ENCODE results near the gene MTHFS. TPM values are rescaled to one million over a fixed set of nuclear protein-coding genes. Genes with fewer than 3 reads are reported as not detected.

The MTHFS gene
- total and polyA plus RNA-seq, 2 donors (not counting 1 experiment from before 2014, with no cell fraction given), result 9.5 to 21.6 TPM

DNA sequence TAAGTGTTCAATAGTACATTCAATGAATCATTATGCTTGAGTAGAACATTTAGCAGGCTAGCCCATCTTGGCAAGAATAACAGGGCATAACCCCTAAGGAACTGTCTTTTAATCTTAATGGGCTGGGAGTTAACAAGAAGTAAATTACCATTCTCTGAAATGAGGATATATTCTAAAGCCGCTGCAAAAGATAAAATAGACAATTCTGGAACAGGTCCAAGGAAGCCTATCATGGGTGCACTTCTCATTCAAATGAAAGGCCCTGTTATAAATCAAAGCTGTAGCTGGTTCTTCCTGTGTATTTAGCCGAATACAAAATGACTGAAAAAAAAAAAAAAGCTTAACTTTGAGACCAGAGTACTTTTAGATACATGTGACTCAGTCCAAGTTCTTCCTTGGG lies 15.6 kb downstream of the MTHFS start:
- no peak overlapping the region for H3K27ac ChIP-seq (ENCODE audit: insufficient read depth, low read length)
- DNase-seq (ENCODE audit: low read depth in 2 of 2), result no peak
- H3K4me2 ChIP-seq (ENCODE audit: extremely low read depth, insufficient read depth, low read length), result no peak overlapping the region
- H3K79me2 ChIP-seq (ENCODE audit: control insufficient read depth, insufficient read depth, low read length), result no peaks in the 10 kb centered on the region
- no peak overlapping the region for H3K4me3 ChIP-seq (replicated peaks in 1 of 4; ENCODE audit: control extremely low read depth in 1 of 4, insufficient read depth in 1 of 4, low read depth in 3 of 4, low read length in 4 of 4)
- no peaks in the 10 kb centered on the region for H3K4me1 ChIP-seq (ENCODE audit: control insufficient read depth, extremely low read depth, insufficient read depth, low read length)
- H4K20me1 ChIP-seq (ENCODE audit: control insufficient read depth, extremely low read depth, insufficient read depth, low read length), result no peaks in the 10 kb centered on the region
- H3K9me3 ChIP-seq (ENCODE audit: control insufficient read depth, insufficient read depth, low read depth, low read length), result no peaks in the 10 kb centered on the region
- TF ChIP-seq, protein P1, sequence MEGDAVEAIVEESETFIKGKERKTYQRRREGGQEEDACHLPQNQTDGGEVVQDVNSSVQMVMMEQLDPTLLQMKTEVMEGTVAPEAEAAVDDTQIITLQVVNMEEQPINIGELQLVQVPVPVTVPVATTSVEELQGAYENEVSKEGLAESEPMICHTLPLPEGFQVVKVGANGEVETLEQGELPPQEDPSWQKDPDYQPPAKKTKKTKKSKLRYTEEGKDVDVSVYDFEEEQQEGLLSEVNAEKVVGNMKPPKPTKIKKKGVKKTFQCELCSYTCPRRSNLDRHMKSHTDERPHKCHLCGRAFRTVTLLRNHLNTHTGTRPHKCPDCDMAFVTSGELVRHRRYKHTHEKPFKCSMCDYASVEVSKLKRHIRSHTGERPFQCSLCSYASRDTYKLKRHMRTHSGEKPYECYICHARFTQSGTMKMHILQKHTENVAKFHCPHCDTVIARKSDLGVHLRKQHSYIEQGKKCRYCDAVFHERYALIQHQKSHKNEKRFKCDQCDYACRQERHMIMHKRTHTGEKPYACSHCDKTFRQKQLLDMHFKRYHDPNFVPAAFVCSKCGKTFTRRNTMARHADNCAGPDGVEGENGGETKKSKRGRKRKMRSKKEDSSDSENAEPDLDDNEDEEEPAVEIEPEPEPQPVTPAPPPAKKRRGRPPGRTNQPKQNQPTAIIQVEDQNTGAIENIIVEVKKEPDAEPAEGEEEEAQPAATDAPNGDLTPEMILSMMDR (conservative IDR thresholded peaks at IDR 0.05 in 1 of 2, IDR thresholded peaks at IDR 0.05 in 1 of 2; ENCODE audit: low read depth in 1 of 2, low read length in 2 of 2), result no peak
- TF ChIP-seq EZH2 (IDR thresholded peaks at IDR 0.05; ENCODE audit: low read length, missing control alignments), result no peak
- no peak overlapping the region for H2AFZ ChIP-seq (ENCODE audit: low read length)
- H3K36me3 ChIP-seq (ENCODE audit: control insufficient read depth, insufficient read depth, low read length), result no peaks in the 10 kb centered on the region
- H3K9ac ChIP-seq (ENCODE audit: insufficient read depth, low read length), result no peak overlapping the region
- H3K27me3 ChIP-seq (ENCODE audit: control insufficient read depth, insufficient read depth, low read length), result no peaks in the 10 kb centered on the region

DNA sequence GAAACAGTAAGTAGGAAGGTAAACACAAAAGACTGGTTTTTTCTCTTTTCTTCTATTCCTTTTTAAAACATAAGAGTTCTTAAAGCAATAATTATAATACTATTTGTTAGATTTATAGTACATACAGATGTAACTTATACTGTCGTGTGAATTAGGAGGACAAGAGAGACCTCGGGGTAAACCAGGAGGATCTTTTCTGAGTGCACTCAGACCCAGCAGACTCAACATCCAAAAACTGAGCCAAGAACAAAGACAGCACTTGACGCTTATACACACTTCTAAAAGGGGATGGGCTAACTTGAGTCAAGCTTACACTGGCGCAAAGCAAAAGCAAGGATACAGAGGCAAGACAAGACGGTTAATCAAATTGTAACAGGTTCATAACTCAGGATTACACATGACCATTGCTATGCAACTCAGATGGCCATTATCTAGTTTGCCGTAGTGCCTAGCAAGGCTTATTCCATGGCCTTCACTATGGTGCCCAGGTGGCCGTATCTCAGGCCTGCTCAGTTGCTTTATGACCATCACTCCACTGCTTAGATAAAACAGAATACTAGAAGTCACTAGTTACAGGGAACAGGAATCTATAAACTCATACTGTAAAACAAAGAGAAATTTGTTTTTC lies 18.6 kb downstream of the MTHFS start:
- Histone ChIP-seq H2AFZ (ENCODE audit: low read length) (no peak overlapping the region), H3K9ac (ENCODE audit: insufficient read depth, low read length) (no peak overlapping the region), H3K27ac (ENCODE audit: insufficient read depth, low read length) (no peak overlapping the region), H3K4me1 (ENCODE audit: control insufficient read depth, extremely low read depth, insufficient read depth, low read length) (no peaks in the 10 kb centered on the region), H3K4me3 (replicated peaks in 1 of 4; ENCODE audit: control extremely low read depth in 1 of 4, insufficient read depth in 1 of 4, low read depth in 3 of 4, low read length in 4 of 4) (no peak overlapping the region), H3K36me3 (ENCODE audit: control insufficient read depth, insufficient read depth, low read length) (no peaks in the 10 kb centered on the region), H3K4me2 (ENCODE audit: extremely low read depth, insufficient read depth, low read length) (no peak overlapping the region), H3K9me3 (ENCODE audit: control insufficient read depth, insufficient read depth, low read depth, low read length) (no peaks in the 10 kb centered on the region), H4K20me1 (ENCODE audit: control insufficient read depth, extremely low read depth, insufficient read depth, low read length) (no peaks in the 10 kb centered on the region), H3K27me3 (ENCODE audit: control insufficient read depth, insufficient read depth, low read length) (no peaks in the 10 kb centered on the region), H3K79me2 (ENCODE audit: control insufficient read depth, insufficient read depth, low read length) (no peaks in the 10 kb centered on the region)
- DNase-seq (ENCODE audit: low read depth in 2 of 2), result no peak
- TF ChIP-seq, protein P1 (conservative IDR thresholded peaks at IDR 0.05 in 1 of 2, IDR thresholded peaks at IDR 0.05 in 1 of 2; ENCODE audit: low read depth in 1 of 2, low read length in 2 of 2), result no peak
- no peak for TF ChIP-seq EZH2 (IDR thresholded peaks at IDR 0.05; ENCODE audit: low read length, missing control alignments)

DNA sequence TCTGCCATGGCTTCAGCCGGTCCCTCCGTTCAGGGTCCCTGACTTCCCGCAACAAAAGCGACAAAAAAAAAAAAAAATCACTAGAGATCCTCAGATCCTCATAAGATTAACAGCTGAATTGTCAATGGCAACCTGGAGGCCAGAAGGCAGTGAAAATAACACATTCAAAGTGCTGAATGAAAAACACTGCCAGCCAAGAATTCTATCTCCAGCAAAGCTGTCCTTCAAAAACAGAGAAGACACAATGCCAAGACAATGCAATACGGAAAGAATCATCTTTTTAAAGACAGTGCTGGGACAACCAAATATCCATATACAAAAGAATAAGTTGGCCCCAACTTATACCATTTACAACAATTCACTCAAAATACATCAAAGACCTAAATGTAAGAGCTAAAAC lies 21.6 kb downstream of the MTHFS start:
- TF ChIP-seq, protein P1 (conservative IDR thresholded peaks at IDR 0.05 in 1 of 2, IDR thresholded peaks at IDR 0.05 in 1 of 2; ENCODE audit: low read depth in 1 of 2, low read length in 2 of 2), result no peak
- no peak for TF ChIP-seq EZH2 (IDR thresholded peaks at IDR 0.05; ENCODE audit: low read length, missing control alignments)
- Histone ChIP-seq H3K4me1 (ENCODE audit: control insufficient read depth, extremely low read depth, insufficient read depth, low read length) (no peaks in the 10 kb centered on the region), H3K9me3 (ENCODE audit: control insufficient read depth, insufficient read depth, low read depth, low read length) (no peaks in the 10 kb centered on the region), H3K79me2 (ENCODE audit: control insufficient read depth, insufficient read depth, low read length) (no peaks in the 10 kb centered on the region), H3K36me3 (ENCODE audit: control insufficient read depth, insufficient read depth, low read length) (no peaks in the 10 kb centered on the region), H3K4me2 (ENCODE audit: extremely low read depth, insufficient read depth, low read length) (no peak overlapping the region), H3K9ac (ENCODE audit: insufficient read depth, low read length) (no peak overlapping the region), H3K4me3 (replicated peaks in 1 of 4; ENCODE audit: control extremely low read depth in 1 of 4, insufficient read depth in 1 of 4, low read depth in 3 of 4, low read length in 4 of 4) (no peak overlapping the region), H3K27me3 (ENCODE audit: control insufficient read depth, insufficient read depth, low read length) (no peaks in the 10 kb centered on the region), H2AFZ (ENCODE audit: low read length) (no peak overlapping the region), H4K20me1 (ENCODE audit: control insufficient read depth, extremely low read depth, insufficient read depth, low read length) (no peaks in the 10 kb centered on the region), H3K27ac (ENCODE audit: insufficient read depth, low read length) (no peak overlapping the region)
- DNase-seq (ENCODE audit: low read depth in 2 of 2), result no peak
